ENCODE results near the gene NR2F6.

The NR2F6 gene

DNA sequence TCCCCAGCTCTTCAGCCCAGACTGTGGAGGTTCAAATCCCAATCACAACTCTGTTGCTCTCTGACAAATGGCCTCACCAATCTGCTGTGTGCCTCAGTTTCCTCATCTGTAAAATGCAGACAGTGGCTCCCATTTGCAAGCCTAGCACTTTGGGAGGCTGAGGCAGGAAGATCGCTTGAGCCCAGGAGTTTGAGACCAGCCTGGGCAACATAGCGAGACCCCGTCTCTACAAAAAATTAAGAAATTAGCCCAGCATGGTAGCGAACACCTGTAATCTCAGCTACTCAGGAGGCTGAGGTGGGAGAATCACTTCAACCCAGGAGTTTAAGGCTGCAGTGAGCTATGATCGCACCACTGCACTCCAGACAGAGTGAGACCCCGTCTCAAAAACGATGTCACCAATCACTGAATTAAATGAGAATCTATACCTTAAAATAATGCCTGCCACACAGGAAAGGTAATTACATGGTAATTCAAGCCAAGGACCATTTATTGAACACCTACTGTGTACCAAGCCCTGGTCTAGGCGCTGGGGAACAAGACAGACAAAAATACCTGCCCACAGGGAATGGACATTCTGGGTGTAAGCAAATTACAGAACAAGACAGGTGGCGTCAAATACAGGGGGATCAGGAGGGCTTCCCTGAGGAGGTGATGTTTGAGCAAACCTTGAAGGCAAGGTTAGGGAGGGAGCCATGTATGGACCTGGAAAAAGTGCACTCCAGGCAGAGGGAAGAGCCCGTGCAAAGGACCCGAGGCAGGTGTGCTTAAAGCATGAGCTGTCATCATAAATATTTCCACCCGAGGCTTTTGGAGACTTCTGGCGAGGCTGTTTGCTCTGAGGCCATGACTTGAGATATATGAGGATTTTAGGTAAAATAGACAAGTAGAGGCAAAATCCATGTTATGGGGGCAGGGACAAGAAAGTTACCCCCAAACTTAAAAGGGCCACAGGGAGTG lies 7.7 kb downstream of the NR2F6 start:
- no peak for DNase-seq

DNA sequence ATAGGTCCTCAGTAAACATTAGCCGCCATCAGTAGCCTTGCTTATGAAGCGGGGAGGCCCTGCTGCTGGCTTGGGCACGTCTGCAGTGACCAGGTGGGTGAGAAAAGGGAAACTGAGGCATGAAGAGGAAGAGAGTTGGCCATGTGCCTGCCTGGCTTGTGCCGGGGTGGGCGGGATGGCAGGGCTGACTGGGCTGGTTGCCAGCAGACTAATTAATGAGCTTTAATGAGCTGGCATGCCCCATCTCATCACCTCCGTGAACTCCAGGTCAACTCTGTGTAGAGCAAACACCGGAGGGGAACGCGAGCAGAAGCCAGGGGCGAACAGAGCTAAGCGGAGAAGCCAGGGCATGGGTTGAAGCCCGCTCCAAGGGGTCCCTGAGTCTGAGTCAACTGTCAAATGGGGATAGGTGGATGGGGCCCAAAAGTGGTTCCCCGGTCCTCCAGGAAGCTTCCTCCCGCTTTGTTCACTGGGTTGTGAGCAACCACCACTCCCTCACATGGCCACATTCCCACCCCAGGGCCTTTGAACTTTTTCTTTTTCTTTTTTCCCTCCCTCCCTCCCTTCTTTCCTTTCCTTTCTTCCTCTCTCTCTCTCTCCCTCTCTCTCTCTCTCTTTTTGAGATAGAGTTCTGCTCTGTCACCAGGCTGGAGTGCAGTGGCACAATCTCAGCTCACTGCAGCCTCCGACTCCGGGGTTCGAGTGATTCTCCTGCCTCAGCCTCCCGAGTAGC lies 8.7 kb downstream of the NR2F6 start:
- no peak for DNase-seq

DNA sequence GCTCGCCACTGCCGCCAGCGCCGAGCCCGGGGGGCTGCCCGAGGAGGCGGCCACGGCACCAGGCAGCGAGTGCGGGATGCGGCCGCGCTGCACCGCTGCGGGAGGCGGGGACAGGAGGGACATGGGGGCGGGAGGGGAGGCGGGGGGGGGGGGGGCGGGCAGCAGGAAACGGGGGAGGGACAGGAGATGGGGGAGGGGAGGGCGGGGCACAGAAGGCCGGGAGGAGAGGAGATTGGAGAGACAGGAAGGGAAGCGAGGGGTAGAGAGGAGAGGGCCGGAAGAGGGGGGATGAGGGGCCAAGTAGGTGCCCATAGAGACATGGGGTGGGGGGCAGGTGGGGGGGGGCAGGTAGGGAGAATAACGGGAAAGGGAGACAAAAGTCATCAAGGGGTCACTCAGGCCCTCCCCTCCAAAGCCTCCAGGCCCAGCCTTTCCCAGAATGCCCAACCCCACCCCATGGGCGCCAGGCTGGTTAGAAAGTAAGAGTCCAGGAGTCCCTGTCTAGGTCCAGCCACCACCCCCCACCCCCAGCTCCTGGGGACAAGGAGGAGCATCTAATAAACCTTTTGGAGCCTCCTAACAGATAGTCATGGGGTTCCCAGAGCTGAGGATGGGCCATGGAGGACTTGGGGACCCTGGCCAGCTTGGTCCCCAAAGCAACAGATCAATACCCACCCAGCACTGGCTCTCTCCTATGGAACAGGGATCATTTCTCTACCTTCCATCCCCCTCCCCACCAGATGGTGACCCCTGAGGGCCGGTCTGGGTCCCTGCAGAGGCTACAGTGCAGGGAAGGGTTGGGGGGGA lies 9.5 kb downstream of the NR2F6 start:
- no peak for DNase-seq

DNA sequence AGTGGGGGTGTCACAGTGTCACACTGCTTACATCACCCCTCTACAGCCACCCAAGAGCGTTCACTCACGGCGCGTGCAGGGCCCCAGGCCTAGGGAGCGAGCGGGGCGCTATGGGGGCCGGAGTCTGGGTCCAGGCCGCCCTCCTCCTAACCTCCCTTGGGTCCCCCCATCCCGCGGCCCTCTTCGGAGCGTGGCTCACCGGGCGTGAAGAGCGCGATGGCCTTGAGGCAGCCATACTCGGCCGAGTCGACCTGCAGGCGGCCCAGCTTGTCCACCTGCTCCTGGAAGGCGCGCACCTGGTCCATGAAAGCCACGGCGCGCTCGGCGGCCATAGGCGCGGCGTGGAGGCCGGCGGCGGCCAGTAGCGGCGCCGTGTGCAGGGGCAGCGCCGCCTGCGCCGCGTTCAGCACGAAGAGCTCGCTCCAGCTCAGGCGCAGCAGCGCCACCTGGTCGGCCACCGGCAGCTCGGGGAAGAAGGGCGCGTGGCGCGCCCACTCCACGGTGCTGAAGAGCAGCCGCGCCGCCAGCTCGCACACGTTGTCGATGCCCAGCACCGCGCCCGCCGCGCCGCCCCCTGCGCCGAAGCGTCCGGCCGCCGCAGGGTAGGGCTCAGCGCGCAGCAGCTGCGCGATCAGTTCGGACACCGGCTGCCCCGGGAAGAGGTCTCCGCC lies 10.3 kb downstream of the NR2F6 start:
- DNase-seq: peak; percentile 70

DNA sequence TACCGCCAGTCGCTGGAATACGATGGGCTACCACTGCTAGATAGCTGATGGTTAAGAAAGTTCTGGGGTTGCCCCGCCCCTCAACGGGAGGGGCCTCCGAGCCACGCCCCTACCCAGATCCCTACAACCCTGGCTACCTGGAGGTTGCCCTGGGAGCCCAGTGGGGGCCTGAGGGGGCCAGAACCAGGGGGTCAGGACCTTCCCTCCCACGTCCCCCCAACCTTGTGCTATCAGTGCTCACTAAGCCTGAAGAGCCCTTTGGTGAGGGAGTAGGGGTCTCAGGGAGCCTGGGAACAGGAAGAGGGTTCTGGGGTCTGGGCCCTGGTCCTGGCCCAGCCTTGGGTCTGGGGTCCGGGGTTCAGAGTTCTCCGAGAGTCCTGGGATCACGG lies 10.8 kb downstream of the NR2F6 start:
- peak; percentile 34 for DNase-seq

DNA sequence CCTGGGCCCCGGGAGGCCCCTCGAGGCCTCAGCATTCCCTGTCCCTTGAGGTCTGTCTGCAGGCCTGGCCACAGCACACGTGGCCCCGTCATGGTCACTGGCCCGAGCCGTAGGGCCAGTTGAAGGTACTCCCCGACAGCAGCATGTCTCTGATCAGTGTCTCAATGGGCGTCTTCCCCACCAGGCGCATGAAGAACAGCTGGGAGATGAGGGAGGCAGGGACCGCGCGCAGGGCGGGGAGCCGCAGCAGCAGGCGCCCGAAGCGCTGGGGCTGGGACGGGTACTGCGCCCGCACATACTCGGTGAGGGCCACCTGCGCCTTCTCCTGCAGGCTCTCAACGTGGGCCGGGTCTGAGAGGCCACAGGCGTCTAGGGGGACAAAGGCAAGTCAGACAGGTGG lies 13.5 kb downstream of the NR2F6 start:
- no peak for DNase-seq

DNA sequence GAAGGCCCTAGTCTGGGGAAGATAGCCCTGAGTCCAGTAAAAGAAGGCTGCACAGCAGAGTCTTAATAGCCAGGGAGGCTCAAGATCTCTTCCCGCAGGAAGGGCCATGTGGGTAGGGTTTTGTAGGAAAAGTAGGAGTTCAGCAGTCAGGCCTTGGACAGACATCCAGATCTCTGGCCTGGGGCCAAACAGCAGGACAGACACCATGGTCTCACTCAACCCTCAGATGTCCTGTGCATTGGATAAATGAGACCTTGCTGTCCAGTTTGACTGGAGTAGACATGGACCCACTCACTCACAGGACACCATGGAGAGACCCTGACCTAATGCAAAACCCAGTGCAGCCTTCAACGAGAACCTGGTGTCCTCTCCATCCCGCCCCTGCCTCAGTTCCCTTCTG lies 15.8 kb downstream of the NR2F6 start:
- no peak for DNase-seq

DNA sequence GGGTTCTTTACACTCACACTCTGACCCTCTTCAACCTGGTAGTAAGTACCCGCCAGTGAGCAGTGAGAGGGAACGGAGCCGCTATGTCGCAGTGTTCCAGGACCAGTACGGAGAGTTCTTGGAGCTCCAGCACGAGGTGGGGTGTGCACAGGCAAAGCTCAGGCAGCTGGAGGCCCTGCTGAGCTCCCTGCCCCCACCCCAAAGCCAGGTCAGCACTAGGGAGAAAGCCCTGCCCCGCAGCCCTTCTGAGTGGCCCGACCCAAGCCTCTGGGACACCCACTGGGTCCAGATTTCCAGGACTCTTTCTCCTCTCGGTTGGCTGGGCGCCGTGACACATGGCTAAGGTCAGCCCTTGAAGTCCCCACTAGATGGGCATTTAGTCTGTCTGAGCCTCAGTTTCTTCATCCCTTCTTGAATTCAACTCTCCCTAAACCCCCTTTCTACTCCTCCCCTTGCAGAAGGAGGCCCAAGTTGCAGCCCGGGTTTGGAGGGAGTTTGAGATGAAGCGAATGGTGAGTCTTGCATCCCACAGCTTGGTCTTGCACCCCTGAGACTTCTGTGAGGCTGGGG lies 17.8 kb downstream of the NR2F6 start:
- no peak for DNase-seq

DNA sequence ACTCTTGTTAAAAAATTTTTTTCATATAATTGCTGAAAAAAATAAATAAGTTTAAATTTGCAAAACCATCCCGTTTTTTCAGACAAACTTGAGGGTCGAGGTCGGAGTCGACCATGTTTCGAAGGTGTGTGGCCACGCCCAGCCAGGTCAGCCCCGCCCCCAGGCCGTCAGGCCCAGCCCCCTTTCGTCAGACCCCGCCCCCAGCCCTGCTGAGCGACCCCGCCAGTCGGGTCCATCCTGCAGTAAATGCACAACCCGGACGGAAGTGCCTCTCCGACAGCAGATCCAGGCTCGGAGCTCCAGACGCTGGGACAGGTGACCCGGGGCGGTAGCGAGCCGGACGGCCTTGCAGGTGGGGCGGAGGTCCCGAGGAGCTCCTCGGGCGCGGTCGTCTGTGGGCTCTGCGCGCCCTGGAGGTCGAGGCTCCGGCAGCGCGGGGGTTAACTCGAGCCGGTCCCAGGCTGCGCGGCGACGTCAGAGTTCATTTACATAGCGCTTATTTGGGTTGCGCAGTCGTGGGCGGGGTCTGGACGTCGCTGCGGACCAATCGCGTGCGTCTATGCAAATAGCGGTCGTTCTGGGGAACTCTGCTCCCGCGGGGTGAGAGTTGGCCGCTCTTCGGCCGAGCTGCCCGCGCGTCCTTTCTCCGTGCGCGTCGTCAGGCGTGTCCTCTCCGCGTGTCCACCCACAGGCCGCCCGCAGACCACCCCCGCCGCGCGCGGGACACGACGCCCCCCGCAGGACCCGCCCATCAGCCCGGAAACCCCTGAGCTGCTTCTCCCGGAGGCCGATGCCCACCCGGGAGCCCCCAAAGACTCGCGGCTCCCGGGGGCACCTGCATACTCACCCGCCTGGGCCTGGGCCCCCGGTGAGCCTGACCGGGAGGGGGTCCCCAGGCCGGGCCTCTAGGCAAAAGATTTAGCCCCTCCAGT lies 19.5 kb downstream of the NR2F6 start, which contains the start of gene OCEL1:
Gene OCEL1 (plus strand): TSS at position 225 of the 932 bp plus-strand sequence. CDS start 22 bp downstream, at position 247.
- peak; percentile 96 for DNase-seq

DNA sequence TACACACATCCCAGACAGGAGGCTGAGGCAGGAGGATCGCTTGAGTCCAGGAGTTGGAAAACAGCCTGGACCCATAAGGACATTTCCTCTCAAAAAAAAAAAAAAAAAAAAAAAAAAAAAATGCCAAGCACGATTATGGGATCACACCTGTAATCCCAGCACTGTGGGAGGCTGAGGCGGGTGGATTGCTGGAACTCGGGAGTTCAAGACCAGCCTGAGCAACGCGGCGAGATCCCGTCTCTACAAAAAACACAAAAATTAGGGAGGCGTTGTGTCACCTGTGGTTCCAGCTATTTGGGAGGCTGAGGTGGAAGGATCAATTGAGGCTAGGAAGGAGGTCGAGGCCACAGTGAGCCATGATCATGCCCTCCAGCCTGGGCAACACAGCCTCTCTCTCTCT lies 20.7 kb downstream of the NR2F6 start:
- DNase-seq: no peak

DNA sequence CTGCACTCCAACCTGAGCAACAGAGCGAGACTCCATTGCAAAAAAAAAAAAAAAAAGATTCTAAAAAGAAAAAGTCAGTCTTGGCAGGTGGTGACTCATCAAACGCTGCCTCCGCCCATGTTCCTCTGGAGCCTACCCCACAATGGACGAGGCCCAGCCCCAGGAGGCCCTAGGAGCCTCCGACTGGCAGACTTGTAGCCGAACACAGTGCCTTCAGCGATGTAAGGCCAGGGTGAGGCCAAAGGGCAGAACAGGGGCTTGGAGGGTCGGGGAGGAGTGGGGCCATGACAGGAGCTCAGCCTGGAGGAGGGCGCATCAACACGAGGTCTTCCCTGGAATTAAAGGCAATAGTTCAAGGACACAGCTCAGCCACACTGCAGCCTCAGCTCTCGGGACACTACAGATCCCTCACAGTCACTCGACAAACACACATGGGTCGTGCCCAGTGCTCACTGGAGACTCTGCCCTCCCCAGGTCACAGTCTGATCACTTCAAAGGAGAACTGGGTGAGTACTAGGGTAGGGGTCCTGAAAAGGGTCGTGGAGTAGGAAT lies 25.4 kb downstream of the NR2F6 start:
- no peak for DNase-seq

DNA sequence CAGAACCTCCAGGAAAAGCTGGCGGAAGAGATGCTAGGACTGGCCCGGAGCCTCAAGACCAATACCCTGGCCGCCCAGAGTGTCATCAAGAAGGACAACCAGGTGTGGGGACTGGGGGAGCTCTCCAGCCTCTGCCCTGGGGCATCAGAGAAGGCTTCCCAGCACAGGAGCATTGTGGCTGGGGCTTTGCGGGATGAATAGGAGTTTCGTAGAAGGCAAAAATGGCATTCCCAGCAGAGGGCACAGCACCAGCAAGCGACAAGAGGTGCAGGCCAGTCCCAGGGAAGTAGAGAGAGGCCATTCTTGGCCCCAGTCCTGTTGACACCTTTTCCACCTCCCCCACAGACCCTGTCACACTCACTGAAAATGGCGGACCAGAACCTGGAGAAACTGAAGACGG lies 26.4 kb downstream of the NR2F6 start:
- no peak for DNase-seq

DNA sequence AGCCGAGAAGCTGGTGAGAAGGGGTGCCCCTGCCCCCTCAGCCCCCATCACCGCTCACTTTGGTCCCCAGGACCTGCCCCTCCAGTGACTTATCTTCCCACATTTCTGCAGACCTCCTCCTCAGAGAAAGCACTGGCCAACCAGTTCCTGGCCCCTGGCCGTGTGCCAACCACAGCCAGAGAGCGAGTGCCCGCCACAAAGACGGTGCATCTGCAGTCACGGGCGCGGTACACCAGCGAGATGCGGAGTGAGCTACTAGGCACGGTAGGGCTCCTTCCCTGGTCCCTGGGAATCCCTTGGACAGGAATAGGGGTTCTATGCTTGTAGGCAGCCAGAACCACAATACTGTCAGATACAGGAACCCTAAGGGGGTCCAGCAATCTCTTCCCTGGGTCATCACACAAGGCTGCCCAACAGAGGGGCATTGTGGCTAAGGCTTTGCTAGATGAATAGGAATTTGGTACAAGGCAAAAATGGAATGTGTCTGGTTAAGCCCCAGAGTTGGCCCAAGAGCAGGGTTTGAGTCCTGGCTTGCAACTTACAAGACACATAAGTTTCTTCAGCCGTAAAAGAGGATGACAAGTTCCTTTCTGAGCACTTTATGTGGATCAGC lies 29.6 kb downstream of the NR2F6 start:
- no peak for DNase-seq

DNA sequence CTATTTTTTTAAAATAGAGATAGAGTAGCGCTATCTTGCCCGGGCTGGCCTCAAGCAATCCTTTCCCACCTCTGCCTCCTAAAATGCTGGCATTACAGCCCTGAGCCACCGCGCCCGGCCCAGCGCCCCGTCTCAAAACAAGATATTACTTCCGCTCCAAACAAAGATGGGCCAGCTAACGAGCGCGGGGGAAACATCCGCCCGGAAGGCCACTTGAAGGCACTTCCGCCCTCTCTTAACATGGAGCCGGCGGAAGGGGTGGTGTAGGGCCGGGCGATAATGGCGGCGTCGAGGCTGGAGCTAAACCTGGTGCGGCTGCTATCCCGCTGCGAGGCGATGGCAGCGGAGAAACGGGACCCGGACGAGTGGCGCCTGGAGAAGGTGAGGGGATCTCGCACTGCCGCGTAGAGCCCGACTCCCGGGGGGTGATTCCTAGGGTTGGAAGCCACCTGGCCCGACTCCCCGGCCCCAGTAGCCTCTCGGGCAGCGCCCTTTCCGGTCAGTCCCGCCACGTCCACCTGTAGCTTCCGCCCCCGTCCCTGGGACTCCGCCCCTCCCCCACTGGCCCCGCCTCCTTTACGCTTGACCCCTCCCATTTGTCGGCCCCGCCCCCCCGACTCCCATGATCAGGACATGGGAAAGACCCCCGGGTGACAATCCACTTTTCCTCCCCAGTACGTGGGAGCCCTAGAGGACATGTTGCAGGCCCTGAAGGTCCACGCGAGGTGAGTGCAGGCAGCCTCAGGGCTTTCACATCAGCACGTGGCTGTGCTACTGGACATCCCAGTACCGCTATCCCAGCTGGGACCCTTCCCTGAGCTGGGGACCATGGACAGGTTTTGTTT lies 30.4 kb downstream of the NR2F6 start, which contains the start of gene USE1:
Gene USE1 (plus strand): TSS at position 231 of the 845 bp plus-strand sequence. CDS start 49 bp downstream, at position 280.
- peak; percentile 88 for DNase-seq

DNA sequence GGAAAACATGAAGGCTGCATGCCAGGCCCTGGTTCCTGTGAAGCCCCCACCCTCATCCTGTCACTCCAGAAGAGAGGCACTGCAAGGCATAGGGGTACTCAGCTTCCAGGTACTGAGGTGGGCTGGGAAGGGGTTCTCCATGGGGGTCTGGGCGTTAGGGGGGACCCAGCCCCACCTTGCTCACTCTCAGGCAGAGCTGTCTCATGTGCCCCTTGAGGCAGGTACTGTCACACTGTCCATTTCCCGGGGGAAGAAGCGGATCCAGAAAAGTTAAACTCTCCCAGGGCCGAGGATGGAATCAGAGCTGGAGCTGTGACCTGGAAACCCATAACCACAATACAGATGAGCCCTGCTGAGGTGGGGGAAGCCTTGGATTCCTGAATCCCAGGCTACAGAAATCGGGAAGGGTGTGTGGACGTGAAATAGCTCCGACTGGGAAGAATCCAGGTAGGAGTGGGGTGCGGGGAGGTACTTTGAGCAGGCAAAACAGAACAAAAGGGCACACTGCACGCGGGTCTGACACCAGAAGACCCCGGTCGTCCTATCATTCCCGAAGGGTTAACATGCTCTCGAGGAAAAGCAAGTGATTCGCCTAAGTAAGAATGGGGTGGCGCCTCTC lies 31.1 kb downstream of the NR2F6 start:
- DNase-seq: no peak

DNA sequence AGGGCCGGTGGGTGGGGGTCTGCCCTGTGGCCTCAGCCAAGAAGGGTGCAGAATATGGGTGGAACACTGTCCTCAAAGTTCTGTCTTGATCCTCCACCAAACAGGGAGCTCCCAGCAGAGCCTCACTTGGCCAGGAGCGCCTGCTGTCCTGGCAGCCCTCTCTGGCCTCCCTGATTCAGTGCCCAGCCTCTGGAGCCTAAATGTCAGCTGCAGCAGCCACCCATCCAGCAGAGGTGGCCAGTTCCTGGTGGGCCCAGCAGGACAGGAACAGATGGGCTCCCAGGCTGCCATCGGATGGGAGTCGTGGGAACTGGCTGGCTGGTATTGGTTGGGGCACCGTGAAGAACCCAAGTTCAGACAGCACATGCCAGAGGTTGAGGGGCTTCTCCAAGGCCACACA lies 32.4 kb downstream of the NR2F6 start:
- no peak for DNase-seq

DNA sequence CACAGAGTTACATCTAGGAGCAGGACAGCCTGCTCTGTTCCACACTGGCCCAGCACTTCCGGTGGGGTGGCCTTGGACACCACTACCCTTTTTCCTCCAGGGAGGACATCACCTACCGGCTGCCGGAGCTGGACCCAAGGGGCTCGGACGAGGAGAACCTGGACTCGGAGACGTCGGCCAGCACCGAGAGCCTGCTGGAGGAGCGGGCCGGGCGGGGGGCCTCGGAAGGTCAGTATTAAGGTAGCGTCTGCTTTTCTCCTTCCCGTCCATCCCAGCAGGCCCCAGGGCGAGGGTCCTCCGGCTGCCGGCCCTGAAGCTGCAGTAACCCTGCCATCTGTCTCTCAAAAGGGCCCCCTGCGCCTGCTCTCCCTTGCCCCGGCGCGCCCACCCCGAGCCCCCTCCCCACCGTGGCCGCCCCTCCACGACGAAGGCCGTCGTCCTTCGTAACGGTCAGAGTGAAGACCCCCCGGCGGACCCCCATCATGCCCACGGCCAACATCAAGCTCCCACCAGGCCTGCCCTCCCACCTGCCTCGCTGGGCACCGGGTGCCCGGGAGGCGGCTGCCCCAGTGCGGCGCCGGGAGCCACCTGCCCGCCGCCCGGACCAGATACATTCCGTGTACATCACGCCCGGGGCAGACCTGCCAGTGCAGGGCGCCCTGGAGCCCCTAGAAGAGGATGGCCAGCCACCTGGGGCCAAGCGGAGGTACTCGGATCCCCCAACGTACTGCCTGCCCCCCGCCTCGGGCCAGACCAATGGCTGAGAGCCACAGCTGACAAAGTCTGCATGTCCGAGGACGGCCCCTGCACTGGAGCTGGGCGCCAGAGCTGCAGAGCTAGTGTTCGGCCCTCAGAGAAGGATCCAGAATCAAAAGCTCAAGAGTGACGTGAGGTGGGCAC lies 33.9 kb downstream of the NR2F6 start:
- DNase-seq: no peak

All from central memory CD4-positive, alpha-beta T cell (primary cell).